GM13977 (cell line): ENCODE data around the gene DLEC1.

Experiments
- DNase-seq: peaks from one replicate; pipeline ENCODE4 v3.0.0; 2012; ENCODE audit warnings: low spot score
- CTCF ChIP-seq: IDR thresholded peaks from 2 replicates; pipeline ENCODE4 v1.5.1; 2012; ENCODE audit warnings: mild to moderate bottlenecking, control low read depth; ENCODE audit not compliant: insufficient read depth; ENCODE audit errors: extremely low read depth, missing control alignments
- in situ Hi-C: fragments of 300-500 bp; cut with MboI; formaldehyde crosslinking; loops from one replicate; pipeline ENCODE4 v1.12.0; 2022; ENCODE audit warnings: low sequenced_read_pairs, low pct_unique_long_range_greater_than_20kb, mixed read lengths, inconsistent platforms; ENCODE audit not compliant: unreplicated experiment

Gene DLEC1

DNA sequence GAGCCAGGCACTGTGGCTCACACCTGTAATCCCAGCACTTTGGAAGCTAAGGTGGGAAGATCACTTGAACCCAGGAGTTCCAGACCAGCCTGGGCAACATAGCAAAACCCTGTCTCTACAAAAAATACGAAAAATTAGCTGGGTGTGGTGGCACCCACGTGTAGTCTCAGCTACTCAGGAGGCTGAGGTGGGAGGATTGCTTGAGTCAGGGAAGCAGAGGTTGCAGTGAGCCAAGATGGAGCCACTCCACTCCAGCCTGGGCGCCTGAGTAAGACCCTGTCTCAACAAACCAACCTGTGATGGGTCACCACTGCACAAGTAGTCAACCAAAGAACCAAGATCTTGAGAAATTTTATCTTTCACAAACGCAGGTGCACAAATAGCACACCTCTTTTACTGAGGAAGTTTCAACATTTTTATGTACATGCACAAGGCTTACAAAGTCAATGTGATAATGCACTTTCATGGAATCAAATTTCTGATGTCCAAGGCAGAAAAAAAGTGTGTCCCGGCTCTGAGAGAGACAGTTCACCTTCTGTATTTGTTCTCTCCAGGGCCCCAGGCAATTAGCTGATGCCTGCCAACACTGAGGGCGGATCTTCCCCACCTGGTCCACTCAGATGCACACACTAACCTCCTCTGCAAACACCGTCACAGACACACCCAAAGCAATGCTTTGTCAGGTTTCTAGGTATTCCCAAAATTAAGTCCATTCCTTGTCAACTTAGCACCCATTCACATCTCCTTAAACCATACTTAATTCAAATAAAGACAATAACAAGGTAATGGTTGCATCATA lies 85.5 kb downstream of the DLEC1 start:
- in situ Hi-C loops: loop anchor here (10.0 kb wide), 1 partner anchor 360 kb away; no protein-coding TSS in a partner anchor
- no peak for TF ChIP-seq CTCF
- DNase-seq: no peak

DNA sequence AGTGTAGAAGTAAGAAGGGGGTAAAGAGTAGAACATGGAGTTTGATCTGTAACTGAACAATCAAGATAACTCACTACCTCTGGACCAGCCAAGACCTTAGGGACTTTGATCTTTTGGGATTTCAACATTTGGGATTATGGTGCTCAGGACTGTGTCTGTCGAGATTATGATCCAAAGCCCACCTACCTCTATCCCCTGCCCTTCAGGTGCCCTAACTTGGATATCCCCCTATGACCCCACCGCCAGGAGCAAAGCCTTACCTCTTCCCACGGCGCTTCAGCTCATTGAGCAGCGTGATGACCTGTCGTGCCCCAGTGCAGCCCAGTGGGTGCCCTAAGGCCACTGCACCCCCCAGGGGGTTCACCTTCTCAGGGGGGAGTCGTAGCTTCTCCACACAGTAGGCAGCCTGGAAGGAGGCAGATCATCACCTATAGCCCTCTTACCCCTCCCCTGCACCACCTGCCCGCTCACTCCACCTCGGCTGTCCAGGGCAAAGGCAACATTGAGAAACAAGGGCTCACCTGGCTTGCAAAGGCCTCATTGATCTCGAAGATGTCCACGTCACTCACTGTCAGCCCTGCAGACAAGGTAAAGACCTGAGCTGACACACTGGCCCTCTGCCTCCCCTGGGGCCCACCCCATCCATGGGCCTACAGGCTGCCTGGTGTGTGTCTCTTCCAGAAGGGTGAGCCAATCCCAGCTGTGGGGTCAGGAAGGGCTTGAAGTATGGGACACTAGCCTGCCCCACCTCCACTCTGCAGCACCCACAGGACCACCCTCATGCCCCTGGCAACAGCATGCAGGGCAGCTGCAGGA lies 86.5 kb downstream of the DLEC1 start:
- no peak for DNase-seq
- in situ Hi-C loops: loop anchor here (10.0 kb wide), 1 partner anchor 359 kb away; no protein-coding TSS in a partner anchor
- no peak for TF ChIP-seq CTCF

GRCh38 chr3:38126121-38126892 lies 87.3 kb downstream of the DLEC1 start:
- no peak for DNase-seq
- no peak for TF ChIP-seq CTCF
- in situ Hi-C loops: loop anchor here (10.0 kb wide), 1 partner anchor 358 kb away; no protein-coding TSS in a partner anchor

DNA sequence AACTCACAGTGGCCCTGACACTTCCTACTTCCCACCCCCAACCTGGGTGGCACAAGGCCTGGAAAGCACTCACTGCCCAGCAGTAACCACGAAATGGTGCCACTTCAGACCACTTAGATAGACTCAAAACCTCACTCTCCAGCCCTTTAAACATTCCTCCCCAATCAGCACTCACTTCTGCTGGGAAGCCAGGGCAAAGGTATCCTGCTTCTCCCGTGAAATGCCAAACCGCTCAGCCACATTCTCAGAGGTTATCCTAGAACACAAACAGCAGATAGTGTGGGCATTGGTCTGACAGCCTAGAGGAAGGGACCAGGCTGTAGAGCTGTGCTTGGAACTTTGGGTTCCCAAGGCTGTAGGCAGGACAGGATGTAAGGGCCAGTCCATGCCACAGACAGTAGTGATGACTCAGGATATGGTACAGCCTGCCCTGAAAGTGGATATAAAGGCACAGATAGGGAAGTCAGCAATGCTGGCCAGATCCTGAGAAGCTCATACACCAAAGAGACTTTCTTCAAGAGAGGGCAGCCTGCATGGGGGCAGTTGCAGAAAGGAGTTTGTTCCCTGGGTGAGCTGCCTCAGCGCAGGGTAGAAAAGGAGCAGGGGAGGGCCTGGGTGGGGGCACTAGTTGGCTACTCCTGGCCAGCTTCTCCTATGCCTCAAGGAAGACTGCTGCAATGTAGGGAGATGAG lies 88.7 kb downstream of the DLEC1 start:
- no peak for DNase-seq
- in situ Hi-C loops: loop anchor here (10.0 kb wide), 1 partner anchor 357 kb away; no protein-coding TSS in a partner anchor
- no peak for TF ChIP-seq CTCF

- in situ Hi-C loops: loop anchor here (10.0 kb wide), 1 partner anchor 357 kb away; no protein-coding TSS in a partner anchor
- no peak for TF ChIP-seq CTCF
- no peak for DNase-seq
These were observed 89.3 kb downstream of the DLEC1 start for GRCh38 chr3:38128303-38128655.
